GM10266 (cell line): Measurements from ENCODE around the gene SLC29A1.
A peak's percentile ranks its signal among the peaks of the same experiment; 100 is the strongest.

ENCODE experiments used
- DNase-seq: peaks from one replicate; pipeline ENCODE4 v3.0.0; 2012; ENCODE audit errors: extremely low spot score
- CTCF ChIP-seq: IDR thresholded peaks from 2 replicates; pipeline ENCODE4 v1.5.1; 2012; ENCODE audit warnings: mild to moderate bottlenecking, low read depth; ENCODE audit not compliant: control insufficient read depth, insufficient read depth; ENCODE audit errors: missing control alignments

Gene SLC29A1

GRCh38 chr6:44219815-44220784 is 3.3 kb upstream of the SLC29A1 start:
- no peak for TF ChIP-seq CTCF
- no peak for DNase-seq

- TF ChIP-seq CTCF: no peak
- DNase-seq: no peak
These were observed 2.5 kb upstream of the SLC29A1 start for GRCh38 chr6:44220913-44221290.

GRCh38 chr6:44221291-44221960 is 2.0 kb upstream of the SLC29A1 start:
- peak; percentile 86 for TF ChIP-seq CTCF
- peak; percentile 89 for DNase-seq

GRCh38 chr6:44221961-44222335 is 1.4 kb upstream of the SLC29A1 start:
- DNase-seq: no peak
- TF ChIP-seq CTCF: no peak

- DNase-seq: no peak
- no peak for TF ChIP-seq CTCF
These were observed 693 bp upstream of the SLC29A1 start for GRCh38 chr6:44222486-44223318.

GRCh38 chr6:44224029-44224964 is 902 bp downstream of the SLC29A1 start:
- no peak for TF ChIP-seq CTCF
- DNase-seq: no peak
